Uterus (tissue), 4 donors: ENCODE results near the gene UCK1. TPM values are rescaled to one million over a fixed set of nuclear protein-coding genes. Genes with fewer than 3 reads are reported as not detected.
"Not testable (repeated sequence)": the region's sequence is repeated elsewhere in the genome, so short reads cannot be mapped to it uniquely, and the experiment has no call there.

Source experiments
- DNase-seq, 2 donors: peaks; one replicate each; pipeline ENCODE4 v3.0.0-alpha.2; 2019 to 2020
- H3K27ac ChIP-seq, 2 donors: fragments of 200-600 bp; sonication (generic); 1 replicate in 1 of 2; 2 replicates in 1 of 2; pipeline ENCODE4 v1.5.1; 2016 to 2018
- H3K27me3 ChIP-seq, 2 donors: fragments of 200-600 bp; sonication (generic); one replicate each; pipeline ENCODE4 v1.5.1; 2018 to 2019; ENCODE audit warnings: control low read depth in 1 of 2
- H3K36me3 ChIP-seq, 2 donors: fragments of 200-600 bp; sonication (generic); one replicate each; pipeline ENCODE4 v1.5.1; 2019; ENCODE audit warnings: control low read depth in 1 of 2
- H3K4me1 ChIP-seq, 2 donors: fragments of 200-600 bp; sonication (generic); one replicate each; pipeline ENCODE4 v1.5.1; 2018 to 2019; ENCODE audit warnings: control low read depth in 1 of 2
- H3K4me3 ChIP-seq, 2 donors: fragments of 200-600 bp; sonication (generic); 1 replicate in 1 of 2; 2 replicates in 1 of 2; pipeline ENCODE4 v1.5.1; 2018 to 2019; ENCODE audit warnings: mild to moderate bottlenecking in 1 of 2
- H3K9me3 ChIP-seq, 2 donors: fragments of 200-600 bp; sonication (generic); one replicate each; pipeline ENCODE4 v1.5.1; 2019; ENCODE audit warnings: control low read depth in 1 of 2
- POLR2A ChIP-seq, 2 donors: fragments of 450-650 bp; IDR thresholded peaks; one replicate each; pipeline ENCODE4 v1.6.1; 2016; ENCODE audit warnings: antibody characterized with exemption in 2 of 2, mild to moderate bottlenecking in 1 of 2, moderate library complexity in 1 of 2
- intact Hi-C: fragments of 100-400 bp; cut with DNase I; formaldehyde crosslinking; loops from one replicate; pipeline ENCODE4 v1.15.1; 2023; ENCODE audit warnings: low total_unique reads
- total RNA-seq, 4 donors: library from RNA; depleted of rRNA in 3 of 4; stranded (reverse); fragments of >200 nt in 3 of 4; gene quantifications; one replicate each; pipeline versions ENCODE4 v1.1.0 to v1.2.4, GENCODE V29; 2014 to 2023
- TF ChIP-seq, protein P1 (sequence below), 4 experiments: fragments of 200-600 bp in 2 of 4; fragments of 450-650 bp in 2 of 4; sonication (generic) in 2 of 4; IDR thresholded peaks; one replicate each; pipeline ENCODE4 v1.5.1; 2016 to 2019; ENCODE audit warnings: antibody characterized with exemption in 4 of 4, mild to moderate bottlenecking in 2 of 4, moderate library complexity in 1 of 4
- donor health status: DM: yes; HTN: yes; CAD: no.

UCK1 gene
- total RNA-seq, 4 donors from 2014 or later, result 7.7 to 37.7 (median 18.6) TPM

DNA sequence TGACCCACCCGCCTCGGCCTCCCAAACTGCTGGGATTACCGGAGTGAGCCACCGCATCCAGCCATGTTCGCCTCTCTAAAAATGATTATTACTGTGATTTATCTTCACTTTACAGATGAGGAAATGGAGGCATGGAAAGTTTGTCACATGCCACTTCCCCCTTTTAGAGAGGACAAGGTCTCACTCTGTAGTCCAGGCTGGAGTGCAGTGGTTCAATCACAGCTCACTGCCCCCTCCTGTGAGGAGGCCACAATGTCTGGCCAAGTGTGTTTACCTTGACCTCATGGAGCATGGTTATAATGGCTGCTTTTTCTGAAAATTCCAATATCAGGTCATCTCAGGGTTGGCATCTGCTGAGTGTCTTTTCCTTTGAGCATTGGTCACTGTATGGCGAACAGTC, 21.0 kb upstream of the UCK1 start:
- Histone ChIP-seq H3K9me3 (no peaks in the 10 kb centered on the region), H3K4me1 (no peaks in the 10 kb centered on the region), H3K36me3 (no peaks in the 10 kb centered on the region), H3K27ac (no peak overlapping the region), H3K4me3 (no peak overlapping the region), H3K27me3 (peaks cover 0 to 15% of the 10 kb centered on the region in 2 donors)
- TF ChIP-seq, protein P1, sequence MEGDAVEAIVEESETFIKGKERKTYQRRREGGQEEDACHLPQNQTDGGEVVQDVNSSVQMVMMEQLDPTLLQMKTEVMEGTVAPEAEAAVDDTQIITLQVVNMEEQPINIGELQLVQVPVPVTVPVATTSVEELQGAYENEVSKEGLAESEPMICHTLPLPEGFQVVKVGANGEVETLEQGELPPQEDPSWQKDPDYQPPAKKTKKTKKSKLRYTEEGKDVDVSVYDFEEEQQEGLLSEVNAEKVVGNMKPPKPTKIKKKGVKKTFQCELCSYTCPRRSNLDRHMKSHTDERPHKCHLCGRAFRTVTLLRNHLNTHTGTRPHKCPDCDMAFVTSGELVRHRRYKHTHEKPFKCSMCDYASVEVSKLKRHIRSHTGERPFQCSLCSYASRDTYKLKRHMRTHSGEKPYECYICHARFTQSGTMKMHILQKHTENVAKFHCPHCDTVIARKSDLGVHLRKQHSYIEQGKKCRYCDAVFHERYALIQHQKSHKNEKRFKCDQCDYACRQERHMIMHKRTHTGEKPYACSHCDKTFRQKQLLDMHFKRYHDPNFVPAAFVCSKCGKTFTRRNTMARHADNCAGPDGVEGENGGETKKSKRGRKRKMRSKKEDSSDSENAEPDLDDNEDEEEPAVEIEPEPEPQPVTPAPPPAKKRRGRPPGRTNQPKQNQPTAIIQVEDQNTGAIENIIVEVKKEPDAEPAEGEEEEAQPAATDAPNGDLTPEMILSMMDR (IDR thresholded peaks at IDR 0.05), result no peak
- TF ChIP-seq POLR2A (IDR thresholded peaks at IDR 0.05), result no peak
- DNase-seq, result no peak
- intact Hi-C loops, result no loop called here

DNA sequence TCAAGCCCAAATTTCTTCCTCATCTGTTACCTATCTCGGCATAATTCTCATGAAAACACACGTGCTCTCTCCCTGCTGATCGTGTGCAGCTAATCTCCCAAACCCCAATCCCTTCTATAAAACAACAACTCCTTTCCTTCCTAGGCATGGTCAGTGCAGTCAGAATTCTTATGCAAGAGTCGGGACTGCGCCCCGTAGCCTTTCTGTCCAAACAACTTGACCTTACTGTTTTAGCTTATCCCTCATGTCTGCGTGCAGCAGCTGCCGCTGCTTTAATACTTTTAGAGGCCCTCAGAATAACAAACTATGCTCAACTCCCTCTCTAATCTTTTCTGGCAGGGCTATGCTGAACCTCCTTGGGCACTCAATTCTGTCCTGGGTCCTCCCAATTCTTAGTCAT, 19.4 kb upstream of the UCK1 start:
- H3K36me3 ChIP-seq, H3K4me3 ChIP-seq, H3K27ac ChIP-seq, intact Hi-C loops, H3K9me3 ChIP-seq, DNase-seq: not testable (repeated sequence)
- peaks cover 0 to 11% of the 10 kb centered on the region in 2 donors for H3K4me1 ChIP-seq
- H3K27me3 ChIP-seq, result peaks cover 4 to 28% of the 10 kb centered on the region in 2 donors

DNA sequence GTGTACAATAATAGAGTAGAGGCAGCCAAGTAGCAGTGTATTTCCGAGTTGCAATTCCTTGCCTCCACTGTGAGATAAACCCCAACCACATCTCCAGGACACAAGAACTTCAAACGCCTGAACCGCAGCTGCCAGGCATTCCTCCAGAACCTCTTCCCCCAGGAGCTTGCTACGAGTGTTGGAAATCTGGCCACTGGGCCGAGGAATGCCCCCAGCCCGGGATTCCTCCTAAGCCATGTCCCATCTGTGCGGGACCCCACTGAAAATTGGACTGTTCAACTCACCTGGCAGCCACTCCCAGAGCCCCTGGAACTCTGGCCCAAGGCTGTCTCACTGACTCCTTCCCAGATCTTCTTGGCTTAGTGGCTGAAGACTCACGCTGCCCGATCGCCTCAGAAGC, 18.1 kb upstream of the UCK1 start:
- intact Hi-C loops, H3K4me3 ChIP-seq, H3K27ac ChIP-seq, H3K9me3 ChIP-seq, H3K36me3 ChIP-seq, DNase-seq: not testable (repeated sequence)
- Histone ChIP-seq H3K27me3 (peaks cover 4 to 33% of the 10 kb centered on the region in 2 donors), H3K4me1 (peaks cover 0 to 11% of the 10 kb centered on the region in 2 donors)

DNA sequence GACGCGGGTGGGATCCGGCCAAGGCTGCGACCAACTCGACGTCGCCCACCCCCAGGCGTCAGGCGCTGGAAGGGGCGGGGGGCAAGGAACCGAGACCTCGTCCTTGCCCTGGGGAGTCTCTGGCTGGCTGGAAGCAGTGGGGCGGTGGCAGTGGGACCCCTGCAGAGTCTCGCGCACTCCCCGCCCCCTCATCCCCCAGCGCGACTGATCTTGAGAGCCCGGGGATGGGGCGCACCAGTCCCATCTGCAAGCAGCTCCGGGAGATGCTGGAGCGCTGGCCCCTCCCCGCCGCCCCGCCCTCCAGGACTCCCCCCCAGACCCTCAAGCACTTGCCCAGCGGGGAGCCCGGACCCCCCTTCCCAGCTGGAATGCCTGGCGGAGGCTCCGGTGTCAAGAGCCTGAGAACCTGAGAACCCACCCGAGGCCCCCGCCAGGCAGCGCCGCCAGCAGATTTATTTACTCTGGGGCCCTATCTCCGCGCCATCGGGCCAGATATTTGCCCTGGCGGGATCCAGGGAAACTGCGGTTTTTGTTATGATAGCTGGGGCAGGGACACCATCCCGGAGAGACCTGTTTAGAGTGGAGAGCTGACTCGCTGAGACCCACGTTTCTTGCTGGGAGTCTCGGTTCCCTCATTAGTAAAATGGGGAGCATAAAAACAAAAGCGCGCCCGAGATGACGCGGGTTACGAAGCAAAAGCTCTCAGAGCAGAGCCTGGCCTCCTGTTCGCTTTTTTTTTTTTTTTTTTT, 15.4 kb upstream of the UCK1 start:
- Histone ChIP-seq H3K27me3 (peaks cover 4 to 27% of the 10 kb centered on the region in 2 donors), H3K36me3 (no peaks in the 10 kb centered on the region), H3K4me1 (peaks cover 0 to 11% of the 10 kb centered on the region in 2 donors), H3K9me3 (peaks cover 0 to 11% of the 10 kb centered on the region in 2 donors), H3K4me3 (peak overlapping the region in 1 of 2 donors; percentile 14), H3K27ac (no peak overlapping the region)
- TF ChIP-seq, protein P1 (IDR thresholded peaks at IDR 0.05), result peak in 1 of 4 experiments; percentile 6
- TF ChIP-seq POLR2A (IDR thresholded peaks at IDR 0.05), result no peak
- intact Hi-C loops, result no loop called here
- DNase-seq, result no peak

DNA sequence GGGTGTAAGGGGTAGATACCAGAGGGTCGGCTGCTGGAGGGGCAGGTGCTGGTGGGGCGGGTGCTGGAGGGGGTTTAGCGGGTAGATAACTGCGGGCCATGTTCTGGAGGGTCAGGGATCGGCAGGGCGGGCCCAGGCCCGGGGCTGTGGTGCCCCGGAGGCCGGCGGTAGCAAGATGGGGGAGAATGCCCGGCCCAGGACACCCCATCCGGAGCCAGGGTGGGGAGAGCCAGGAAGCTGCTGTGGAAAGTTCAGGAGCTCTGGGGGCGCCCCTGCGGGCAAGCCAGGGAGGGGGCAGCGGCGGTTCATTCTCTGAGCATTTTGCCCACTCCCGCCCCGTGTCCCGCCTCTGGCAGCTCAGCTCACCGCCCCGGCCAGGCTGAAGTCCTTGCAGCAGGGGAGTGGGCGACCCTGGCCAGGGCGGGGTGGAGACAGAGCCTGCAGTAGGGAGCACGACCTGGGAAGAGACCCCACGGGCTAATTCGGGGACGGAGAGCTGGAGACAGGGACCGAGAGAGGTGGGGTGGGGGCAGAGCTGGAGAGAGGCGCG, 14.8 kb upstream of the UCK1 start:
- no peak for TF ChIP-seq POLR2A (IDR thresholded peaks at IDR 0.05)
- TF ChIP-seq, protein P1 (IDR thresholded peaks at IDR 0.05), result no peak
- peaks cover 0 to 11% of the 10 kb centered on the region in 2 donors for H3K4me1 ChIP-seq
- intact Hi-C loops, result no loop called here
- no peak overlapping the region for H3K4me3 ChIP-seq
- peaks cover 4 to 27% of the 10 kb centered on the region in 2 donors for H3K27me3 ChIP-seq
- H3K27ac ChIP-seq, result no peak overlapping the region
- DNase-seq, result no peak
- no peaks in the 10 kb centered on the region for H3K36me3 ChIP-seq
- peaks cover 0 to 11% of the 10 kb centered on the region in 2 donors for H3K9me3 ChIP-seq

DNA sequence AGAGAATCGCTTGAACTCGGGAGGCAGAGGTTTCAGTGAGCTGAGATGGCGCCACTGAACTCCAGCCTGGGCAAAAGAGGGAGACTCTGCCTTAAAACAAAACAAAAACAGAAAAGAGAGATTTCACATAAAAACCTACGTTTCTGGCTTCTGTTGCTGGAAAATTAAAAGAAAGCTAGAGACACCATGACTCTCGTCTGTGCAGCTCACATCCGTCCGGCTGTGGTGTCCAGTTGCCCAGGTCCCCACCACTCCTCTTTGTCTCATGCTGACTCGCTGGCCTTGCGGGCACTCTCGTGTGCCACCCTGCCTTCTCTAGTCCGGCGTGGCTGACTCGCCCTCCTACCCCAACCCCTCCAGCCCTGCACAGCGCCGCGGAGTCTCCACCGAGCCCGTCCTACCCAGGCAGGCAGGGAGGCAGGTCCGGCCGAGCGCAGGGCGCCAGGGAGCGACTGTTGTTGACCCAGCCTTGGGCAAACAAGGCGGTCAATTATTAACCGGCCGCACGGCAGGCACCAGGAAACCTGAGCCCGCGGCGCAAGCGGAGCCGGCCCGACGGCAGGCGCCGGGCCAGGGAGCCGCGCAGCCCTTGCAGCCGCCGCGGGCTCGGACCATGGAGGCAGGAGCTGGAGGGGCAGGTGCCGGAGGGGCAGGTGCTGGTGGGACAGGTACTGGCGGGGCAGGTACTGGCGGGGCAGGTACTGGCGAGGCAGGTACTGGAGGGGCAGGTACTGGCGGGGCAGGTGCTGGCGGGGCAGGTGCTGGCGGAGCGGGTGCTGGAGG, 14.1 kb upstream of the UCK1 start, which contains the start of gene PRRT1B:
Gene PRRT1B (plus strand): TSS at position 521 of the 783 bp plus-strand sequence. CDS start 93 bp downstream, at position 614.
- H3K27me3 ChIP-seq, result peaks cover 4 to 27% of the 10 kb centered on the region in 2 donors
- H3K9me3 ChIP-seq, result peaks cover 0 to 11% of the 10 kb centered on the region in 2 donors
- H3K36me3 ChIP-seq, result no peaks in the 10 kb centered on the region
- peaks cover 0 to 11% of the 10 kb centered on the region in 2 donors for H3K4me1 ChIP-seq
- no peak for DNase-seq
- H3K4me3 ChIP-seq, result no peak within 1 kb of the TSS
- TF ChIP-seq, protein P1 (IDR thresholded peaks at IDR 0.05), result no peak
- no peak for TF ChIP-seq POLR2A (IDR thresholded peaks at IDR 0.05)
- no peak within 1 kb of the TSS for H3K27ac ChIP-seq
- intact Hi-C loops, result no loop called here
